CD4-positive, CD25-positive, alpha-beta regulatory T cell (primary cell): ENCODE results near the gene STK32A. TPM values are rescaled to one million over a fixed set of nuclear protein-coding genes. Genes with fewer than 3 reads are reported as not detected.

ENCODE experiments used
- ATAC-seq, 2 donors: fragments of 150-1000 bp; cut with Tn5 transposase; one replicate each; pipeline ENCODE4 v1.10.0; 2021; ENCODE audit warnings: low read depth in 2 of 2, moderate number of reproducible peaks in 2 of 2, moderate library complexity in 1 of 2
- DNase-seq, 3 donors: peaks; one replicate each; pipeline versions ENCODE4 v3.0.0 to v3.0.0-alpha.2; 2012 to 2022; ENCODE audit warnings: mixed read lengths in 1 of 3
- H3K27ac ChIP-seq: one replicate; pipeline ENCODE4 v1.7.0; 2013; ENCODE audit warnings: mild to moderate bottlenecking, low read length; ENCODE audit not compliant: insufficient read depth, poor library complexity, severe bottlenecking
- H3K27me3 ChIP-seq: one replicate; pipeline ENCODE4 v1.7.0; 2013; ENCODE audit warnings: low read length; ENCODE audit not compliant: control insufficient read depth, insufficient read depth
- H3K36me3 ChIP-seq: one replicate; pipeline ENCODE4 v1.7.0; 2013; ENCODE audit warnings: mild to moderate bottlenecking, low read length, moderate library complexity; ENCODE audit not compliant: control insufficient read depth, insufficient read depth
- H3K4me1 ChIP-seq: 2 replicates; pipeline ENCODE4 v1.7.0; 2013; ENCODE audit warnings: mild to moderate bottlenecking, low read length; ENCODE audit not compliant: insufficient read depth, control insufficient read depth, poor library complexity, severe bottlenecking
- H3K4me3 ChIP-seq: one replicate; pipeline ENCODE4 v1.7.0; 2013; ENCODE audit warnings: low read depth, mild to moderate bottlenecking, low read length, moderate library complexity
- H3K9me3 ChIP-seq, 2 experiments: 1 replicate in 1 of 2; 2 replicates in 1 of 2; pipeline ENCODE4 v1.7.0; 2013; ENCODE audit warnings: low read length in 2 of 2, mild to moderate bottlenecking in 1 of 2, moderate library complexity in 1 of 2; ENCODE audit not compliant: control insufficient read depth in 2 of 2
- H3K27ac Mint-ChIP-seq, 3 donors: one replicate each; pipeline ENCODE4 v1.8.0; 2020 to 2022; ENCODE audit warnings: mild to moderate bottlenecking in 3 of 3, mixed read lengths in 3 of 3, moderate library complexity in 2 of 3
- H3K27me3 Mint-ChIP-seq: one replicate; pipeline ENCODE4 v1.8.0; 2022; ENCODE audit warnings: mild to moderate bottlenecking, mixed read lengths
- H3K36me3 Mint-ChIP-seq: one replicate; pipeline ENCODE4 v1.8.0; 2020; ENCODE audit warnings: mixed read lengths
- H3K4me1 Mint-ChIP-seq, 4 donors: one replicate each; pipeline ENCODE4 v1.8.0; 2020 to 2022; ENCODE audit warnings: mixed read lengths in 4 of 4, mild to moderate bottlenecking in 1 of 4
- H3K4me3 Mint-ChIP-seq, 4 donors: one replicate each; pipeline ENCODE4 v1.8.0; 2020 to 2022; ENCODE audit warnings: mild to moderate bottlenecking in 4 of 4, mixed read lengths in 4 of 4, moderate library complexity in 3 of 4
- H3K9me3 Mint-ChIP-seq, 7 donors: one replicate each; pipeline ENCODE4 v1.8.0; 2020 to 2022; ENCODE audit warnings: mixed read lengths in 7 of 7, mild to moderate bottlenecking in 3 of 7, moderate library complexity in 2 of 7
- polyA plus RNA-seq, 4 donors: library from polyadenylated mRNA; unstranded; fragments of 300-500 nt; fragmentation: Illumina TruSeq; gene quantifications; one replicate each; pipeline ENCODE4 v1.2.3, GENCODE V29; 2021
- total RNA-seq: library from RNA; stranded (reverse); gene quantifications from one replicate; pipeline ENCODE4 v1.2.3, GENCODE V29; 2022

Gene STK32A
- total and polyA plus RNA-seq, 5 donors from 2014 or later, result not detected

DNA sequence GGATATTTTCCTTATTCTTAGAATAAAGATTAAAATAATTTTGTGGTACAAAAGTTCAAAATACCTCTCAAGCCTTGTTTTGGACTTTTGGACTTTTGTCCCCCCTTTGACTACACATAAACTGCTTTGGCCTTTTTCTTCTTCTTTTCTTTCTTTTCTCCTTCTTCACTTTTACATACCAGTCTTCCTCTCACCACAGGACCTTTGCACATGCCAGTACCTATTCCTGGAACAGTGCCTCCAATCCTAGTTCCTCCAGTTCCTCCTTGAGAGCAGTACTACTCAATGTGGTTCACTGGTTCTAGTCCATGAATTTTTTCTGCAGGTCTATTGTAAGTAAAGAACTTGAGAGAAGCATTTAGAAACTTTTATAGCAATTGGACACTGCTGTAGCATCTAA is 136.5 kb downstream of the STK32A start:
- Mint-ChIP-seq H3K27me3 (no peaks in the 10 kb centered on the region), H3K4me1 (peaks cover 0 to under 1% (median 0%) of the 10 kb centered on the region in 4 donors), H3K27ac (no peak overlapping the region), H3K4me3 (no peak overlapping the region), H3K36me3 (no peaks in the 10 kb centered on the region), H3K9me3 (peaks cover 0 to 2% (median 0%) of the 10 kb centered on the region in 7 donors)
- Histone ChIP-seq H3K27me3 (peaks cover 1% of the 10 kb centered on the region), H3K36me3 (no peaks in the 10 kb centered on the region), H3K27ac (no peak overlapping the region), H3K4me3 (no peak overlapping the region), H3K4me1 (no peaks in the 10 kb centered on the region), H3K9me3 (no peaks in the 10 kb centered on the region)
- no peak for ATAC-seq
- no peak for DNase-seq

DNA sequence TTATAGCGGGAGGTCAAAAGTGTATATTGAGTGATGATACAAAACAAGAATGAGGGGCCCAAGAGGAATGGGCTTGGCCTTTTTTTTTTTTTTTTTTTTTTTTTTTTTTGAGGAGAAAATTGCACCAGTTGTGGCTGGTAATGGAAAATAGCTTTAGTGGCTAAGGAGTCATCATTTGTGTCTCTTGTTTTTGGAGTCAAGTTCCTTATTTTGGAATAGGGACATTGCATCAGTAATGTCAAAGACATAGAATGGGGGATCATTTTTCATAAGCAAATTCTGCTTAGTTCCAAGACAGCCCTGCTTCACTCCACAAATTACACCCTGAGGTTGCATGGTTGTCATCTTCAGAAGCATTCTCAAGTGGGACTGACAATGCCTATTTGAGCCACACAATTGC is 137.4 kb downstream of the STK32A start:
- no peak overlapping the region for H3K4me3 ChIP-seq
- ATAC-seq (no peak), DNase-seq (no peak)
- no peaks in the 10 kb centered on the region for H3K36me3 ChIP-seq
- no peaks in the 10 kb centered on the region for H3K4me1 ChIP-seq
- Mint-ChIP-seq H3K36me3 (no peaks in the 10 kb centered on the region), H3K27me3 (no peaks in the 10 kb centered on the region), H3K9me3 (peaks cover 0 to 2% (median 0%) of the 10 kb centered on the region in 7 donors), H3K4me3 (no peak overlapping the region), H3K4me1 (peaks cover 0 to 5% (median 0%) of the 10 kb centered on the region in 4 donors), H3K27ac (no peak overlapping the region)
- H3K27ac ChIP-seq, result no peak overlapping the region
- H3K27me3 ChIP-seq, result peaks cover 1% of the 10 kb centered on the region
- H3K9me3 ChIP-seq, result no peaks in the 10 kb centered on the region

DNA sequence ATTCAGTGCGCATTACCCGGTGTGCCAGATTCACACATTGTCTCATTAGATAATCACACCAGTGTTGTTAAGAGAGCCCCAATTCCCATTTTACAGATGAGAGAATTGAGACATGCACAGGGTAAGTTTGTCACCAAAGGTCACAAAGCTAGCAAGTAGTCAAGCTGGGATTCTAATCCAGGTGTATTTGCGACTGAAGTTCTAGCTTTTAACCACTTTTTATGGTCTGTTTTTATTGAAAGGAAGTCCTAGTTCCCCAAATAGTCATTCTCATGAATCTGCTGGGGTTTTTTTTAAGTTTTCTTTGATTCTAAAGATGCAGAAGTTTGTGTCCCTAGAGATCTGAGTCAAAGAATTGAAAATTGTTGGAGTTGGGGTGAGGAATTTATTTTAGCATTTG is 138.5 kb downstream of the STK32A start:
- Mint-ChIP-seq H3K4me3 (no peak overlapping the region), H3K27me3 (no peaks in the 10 kb centered on the region)

DNA sequence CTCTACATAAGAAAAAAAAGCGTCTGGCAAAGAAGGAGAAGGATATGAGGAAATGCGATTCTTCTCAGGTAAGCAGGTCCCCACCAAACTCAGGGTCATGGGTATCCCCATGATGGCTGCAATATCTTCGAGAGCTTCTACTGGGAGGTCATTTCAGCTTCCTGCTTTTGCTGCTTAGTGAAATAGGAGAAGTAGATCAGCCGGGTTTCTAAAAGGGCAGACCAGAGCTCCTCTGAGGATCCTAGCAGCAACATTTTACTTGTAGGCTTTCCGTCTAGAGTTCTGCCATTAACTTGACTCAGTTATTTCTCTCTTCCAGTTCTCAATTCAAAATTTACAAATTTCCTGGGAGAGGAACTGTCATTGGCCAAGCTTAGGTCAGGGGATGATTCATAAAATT is 140.3 kb downstream of the STK32A start:
- Mint-ChIP-seq H3K4me1 (peaks cover 0 to 5% (median 0%) of the 10 kb centered on the region in 4 donors), H3K36me3 (no peaks in the 10 kb centered on the region), H3K9me3 (peaks cover 0 to 8% (median 4%) of the 10 kb centered on the region in 7 donors)

More for the DNA sequence above, 138.5 kb downstream of the STK32A start:
- Mint-ChIP-seq H3K9me3 (peaks cover 0 to 5% (median under 1%) of the 10 kb centered on the region in 7 donors), H3K4me1 (peaks cover 0 to 5% (median 0%) of the 10 kb centered on the region in 4 donors), H3K36me3 (no peaks in the 10 kb centered on the region), H3K27ac (no peak overlapping the region)
- Histone ChIP-seq H3K4me1 (no peaks in the 10 kb centered on the region), H3K27ac (no peak overlapping the region), H3K4me3 (no peak overlapping the region), H3K27me3 (peaks cover 1% of the 10 kb centered on the region), H3K9me3 (no peaks in the 10 kb centered on the region), H3K36me3 (no peaks in the 10 kb centered on the region)
- DNase-seq (no peak), ATAC-seq (no peak)

DNA sequence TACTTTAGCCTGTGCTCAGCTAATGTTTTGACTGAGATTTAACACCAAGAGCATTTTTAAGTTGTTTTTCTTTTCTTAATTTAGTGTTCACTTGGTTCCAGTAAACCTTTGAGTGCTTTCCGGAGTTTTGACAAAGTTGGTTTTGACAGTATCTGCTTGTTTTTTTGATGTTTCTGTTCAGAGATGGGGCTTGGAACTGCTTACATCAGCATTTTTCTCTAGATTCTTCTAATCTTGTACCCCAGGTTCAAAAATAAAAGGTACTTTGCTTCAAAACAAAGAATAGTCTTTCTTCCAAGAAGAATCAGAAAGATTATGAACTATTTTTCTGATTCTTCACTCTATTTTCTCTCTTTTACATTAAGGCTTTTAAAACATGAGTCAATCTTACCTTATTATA is 142.9 kb downstream of the STK32A start:
- Mint-ChIP-seq H3K4me1 (peaks cover 0 to 5% (median 0%) of the 10 kb centered on the region in 4 donors), H3K4me3 (no peak overlapping the region)

More for the DNA sequence above, 140.3 kb downstream of the STK32A start:
- no peaks in the 10 kb centered on the region for H3K36me3 ChIP-seq
- H3K27ac Mint-ChIP-seq, result no peak overlapping the region
- no peak overlapping the region for H3K4me3 Mint-ChIP-seq
- ATAC-seq (no peak), DNase-seq (no peak)
- peaks cover 1% of the 10 kb centered on the region for H3K27me3 ChIP-seq
- H3K27ac ChIP-seq, result no peak overlapping the region
- H3K27me3 Mint-ChIP-seq, result no peaks in the 10 kb centered on the region
- no peaks in the 10 kb centered on the region for H3K9me3 ChIP-seq
- H3K4me1 ChIP-seq, result no peaks in the 10 kb centered on the region
- H3K4me3 ChIP-seq, result no peak overlapping the region

DNA sequence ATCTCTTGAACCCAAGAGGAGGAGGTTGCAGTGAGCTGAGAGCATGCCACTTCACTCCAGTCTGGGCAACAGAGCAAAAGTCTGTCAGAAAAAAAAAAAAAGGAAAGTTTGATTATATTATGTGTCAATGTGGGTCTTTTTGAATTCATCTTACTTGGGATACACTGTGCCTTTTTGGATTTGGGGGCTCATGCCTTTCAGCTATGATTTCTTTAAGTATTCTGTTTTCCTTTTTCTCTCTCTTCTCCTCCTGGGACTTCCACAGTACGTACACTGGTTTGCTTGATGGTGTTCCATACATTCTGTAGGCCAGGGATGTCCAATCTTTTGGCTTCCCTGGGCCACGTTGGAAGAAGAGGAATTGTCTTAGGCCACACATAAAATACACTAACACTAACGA is 146.7 kb downstream of the STK32A start:
- Histone ChIP-seq H3K9me3 (no peaks in the 10 kb centered on the region), H3K27ac (no peak overlapping the region), H3K27me3 (no peaks in the 10 kb centered on the region), H3K4me1 (no peaks in the 10 kb centered on the region), H3K4me3 (no peak overlapping the region), H3K36me3 (no peaks in the 10 kb centered on the region)
- DNase-seq (no peak), ATAC-seq (no peak)
- no peak overlapping the region for H3K4me3 Mint-ChIP-seq
- no peaks in the 10 kb centered on the region for H3K27me3 Mint-ChIP-seq
- peaks cover 0 to 2% (median 0%) of the 10 kb centered on the region in 4 donors for H3K4me1 Mint-ChIP-seq
- peaks cover 0 to 8% (median 4%) of the 10 kb centered on the region in 7 donors for H3K9me3 Mint-ChIP-seq
- H3K36me3 Mint-ChIP-seq, result no peaks in the 10 kb centered on the region
- no peak overlapping the region for H3K27ac Mint-ChIP-seq

More for the DNA sequence above, 142.9 kb downstream of the STK32A start:
- Histone ChIP-seq H3K27me3 (peaks cover 1% of the 10 kb centered on the region), H3K27ac (no peak overlapping the region), H3K9me3 (no peaks in the 10 kb centered on the region), H3K36me3 (no peaks in the 10 kb centered on the region), H3K4me3 (no peak overlapping the region), H3K4me1 (no peaks in the 10 kb centered on the region)
- no peaks in the 10 kb centered on the region for H3K36me3 Mint-ChIP-seq
- ATAC-seq (no peak), DNase-seq (no peak)
- H3K27ac Mint-ChIP-seq, result no peak overlapping the region
- H3K9me3 Mint-ChIP-seq, result peaks cover 0 to 8% (median 4%) of the 10 kb centered on the region in 7 donors
- no peaks in the 10 kb centered on the region for H3K27me3 Mint-ChIP-seq

DNA sequence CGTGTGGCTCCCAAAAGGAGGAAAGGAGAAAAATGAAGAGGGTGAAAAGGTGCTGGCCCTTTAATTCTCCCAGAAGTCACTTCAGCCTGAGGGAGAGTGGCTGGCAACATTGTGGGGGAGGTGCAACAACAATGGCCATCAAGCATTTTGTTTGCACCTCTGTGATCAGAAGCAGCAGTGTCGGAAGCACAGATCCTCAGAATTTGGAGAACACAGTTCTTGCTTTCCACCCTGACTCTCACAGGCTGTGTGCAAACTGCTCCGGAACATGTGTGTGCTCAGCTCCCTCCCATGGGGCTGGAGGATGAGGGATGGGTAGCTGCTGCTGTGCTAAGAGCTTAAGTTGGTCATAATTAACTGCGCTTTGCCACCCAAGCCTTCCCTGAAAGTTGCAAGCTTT is 147.9 kb downstream of the STK32A start:
- DNase-seq (no peak), ATAC-seq (no peak)
- Mint-ChIP-seq H3K9me3 (peaks cover 0 to 8% (median 2%) of the 10 kb centered on the region in 7 donors), H3K27me3 (no peaks in the 10 kb centered on the region), H3K4me1 (no peaks in the 10 kb centered on the region), H3K27ac (no peak overlapping the region), H3K36me3 (no peaks in the 10 kb centered on the region), H3K4me3 (no peak overlapping the region)
- H3K36me3 ChIP-seq, result no peaks in the 10 kb centered on the region
- no peaks in the 10 kb centered on the region for H3K9me3 ChIP-seq
- H3K27ac ChIP-seq, result no peak overlapping the region
- H3K4me3 ChIP-seq, result no peak overlapping the region
- H3K4me1 ChIP-seq, result no peaks in the 10 kb centered on the region
- no peaks in the 10 kb centered on the region for H3K27me3 ChIP-seq

DNA sequence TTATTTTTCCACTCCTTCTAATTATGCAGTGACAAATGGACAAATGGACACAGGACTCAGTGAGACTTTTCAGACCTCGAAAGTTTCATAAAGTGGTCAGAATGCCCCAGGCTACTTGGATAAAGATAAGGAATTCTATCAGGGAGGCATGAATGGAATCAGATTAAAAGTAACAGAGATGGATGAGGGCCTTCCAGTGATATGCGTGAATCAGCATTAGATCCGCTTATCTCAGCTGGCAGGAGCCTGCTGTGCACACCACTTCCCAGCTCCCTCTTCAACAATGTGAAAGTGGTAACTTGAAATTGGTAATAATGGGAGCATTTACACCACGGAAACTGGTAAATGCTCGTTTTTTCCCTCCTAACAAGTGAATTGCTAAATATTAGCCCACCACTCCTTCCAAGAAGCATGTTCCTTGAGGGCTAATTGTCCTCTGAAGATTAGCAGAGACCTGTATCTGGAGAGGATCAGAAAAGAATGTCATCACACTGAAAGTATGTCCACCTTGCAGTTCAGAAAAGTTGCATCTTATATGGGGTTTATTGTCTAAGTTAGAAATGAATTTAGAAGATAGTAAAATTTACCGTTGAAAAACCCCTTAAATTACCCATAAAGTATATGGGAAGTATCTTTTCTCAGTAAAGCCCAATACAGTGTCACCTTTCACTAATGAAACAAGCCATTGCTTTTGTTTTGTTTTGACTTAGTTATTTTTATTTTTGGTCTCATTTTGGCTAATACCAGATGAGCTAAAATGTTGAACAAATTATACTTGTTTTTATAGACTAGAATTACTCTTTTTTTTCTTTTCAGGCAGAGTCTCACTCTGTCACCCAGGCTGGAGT is 149.7 kb downstream of the STK32A start:
- Mint-ChIP-seq H3K4me3 (no peak overlapping the region), H3K27ac (no peak overlapping the region), H3K4me1 (no peaks in the 10 kb centered on the region), H3K9me3 (peaks cover 0 to 2% (median 0%) of the 10 kb centered on the region in 7 donors), H3K27me3 (no peaks in the 10 kb centered on the region), H3K36me3 (no peaks in the 10 kb centered on the region)
- Histone ChIP-seq H3K4me3 (no peak overlapping the region), H3K9me3 (no peaks in the 10 kb centered on the region), H3K4me1 (no peaks in the 10 kb centered on the region), H3K27me3 (no peaks in the 10 kb centered on the region), H3K27ac (no peak overlapping the region), H3K36me3 (no peaks in the 10 kb centered on the region)
- ATAC-seq (no peak), DNase-seq (no peak)
